ENCODE data around the gene PIEZO1. TPM values are rescaled to one million over a fixed set of nuclear protein-coding genes. Genes with fewer than 3 reads are reported as not detected.

PIEZO1 gene
- total and polyA plus RNA-seq, 2 donors from 2014 or later = 103 to 124 TPM

DNA sequence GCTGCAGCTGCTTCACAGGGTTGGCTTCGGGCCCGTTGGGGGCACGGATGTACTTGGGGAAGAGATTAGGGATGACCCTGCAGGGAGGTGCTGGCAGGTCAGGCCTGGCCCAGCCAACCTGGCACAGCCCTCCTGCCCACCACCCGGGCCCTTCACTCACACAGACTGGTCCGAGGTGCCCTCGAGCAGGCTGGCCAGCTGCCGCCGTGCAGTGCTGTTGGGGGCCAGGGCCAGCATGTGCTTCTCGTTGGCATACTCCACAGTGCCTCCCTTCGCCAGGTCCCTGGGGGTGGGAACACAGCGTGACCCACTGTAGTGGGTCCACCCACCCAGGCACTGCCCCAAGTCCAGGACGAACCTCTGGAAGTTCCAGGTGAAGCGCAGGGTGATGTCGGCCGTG is 68.8 kb downstream of the PIEZO1 start:
- Histone ChIP-seq H3K36me3 (ENCODE audit: control insufficient read depth in 2 of 3, insufficient read depth in 3 of 3, low read length in 3 of 3) (peaks cover 0 to 20% (median 10%) of the 10 kb centered on the region in 3 donors), H3K9me3 (ENCODE audit: control insufficient read depth in 2 of 3, insufficient read depth in 1 of 3, low read length in 3 of 3) (no peaks in the 10 kb centered on the region), H3K4me1 (ENCODE audit: control insufficient read depth in 2 of 3, insufficient read depth in 2 of 3, low read depth in 1 of 3, low read length in 3 of 3) (no peaks in the 10 kb centered on the region), H3K9ac (ENCODE audit: low read length in 3 of 3) (no peak overlapping the region), H3K27me3 (ENCODE audit: control insufficient read depth, insufficient read depth, low read length) (no peaks in the 10 kb centered on the region), H3K4me3 (ENCODE audit: low read length in 3 of 3) (no peak overlapping the region), H3K27ac (ENCODE audit: low read depth in 2 of 2, low read length in 2 of 2) (no peak overlapping the region)
- intact Hi-C loops (cut with DNase I) = no loop called here
- no peak for DNase-seq
- TF ChIP-seq, protein P1, sequence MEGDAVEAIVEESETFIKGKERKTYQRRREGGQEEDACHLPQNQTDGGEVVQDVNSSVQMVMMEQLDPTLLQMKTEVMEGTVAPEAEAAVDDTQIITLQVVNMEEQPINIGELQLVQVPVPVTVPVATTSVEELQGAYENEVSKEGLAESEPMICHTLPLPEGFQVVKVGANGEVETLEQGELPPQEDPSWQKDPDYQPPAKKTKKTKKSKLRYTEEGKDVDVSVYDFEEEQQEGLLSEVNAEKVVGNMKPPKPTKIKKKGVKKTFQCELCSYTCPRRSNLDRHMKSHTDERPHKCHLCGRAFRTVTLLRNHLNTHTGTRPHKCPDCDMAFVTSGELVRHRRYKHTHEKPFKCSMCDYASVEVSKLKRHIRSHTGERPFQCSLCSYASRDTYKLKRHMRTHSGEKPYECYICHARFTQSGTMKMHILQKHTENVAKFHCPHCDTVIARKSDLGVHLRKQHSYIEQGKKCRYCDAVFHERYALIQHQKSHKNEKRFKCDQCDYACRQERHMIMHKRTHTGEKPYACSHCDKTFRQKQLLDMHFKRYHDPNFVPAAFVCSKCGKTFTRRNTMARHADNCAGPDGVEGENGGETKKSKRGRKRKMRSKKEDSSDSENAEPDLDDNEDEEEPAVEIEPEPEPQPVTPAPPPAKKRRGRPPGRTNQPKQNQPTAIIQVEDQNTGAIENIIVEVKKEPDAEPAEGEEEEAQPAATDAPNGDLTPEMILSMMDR (IDR thresholded peaks at IDR 0.05; ENCODE audit: borderline replicate concordance, extremely low read depth, insufficient read depth) = no peak
- FAIRE-seq = no peak

- Histone ChIP-seq H3K27ac (ENCODE audit: low read depth in 2 of 2, low read length in 2 of 2) (no peak overlapping the region), H3K4me3 (ENCODE audit: low read length in 3 of 3) (no peak overlapping the region), H3K36me3 (ENCODE audit: control insufficient read depth in 2 of 3, insufficient read depth in 3 of 3, low read length in 3 of 3) (peaks cover 0 to 20% (median 10%) of the 10 kb centered on the region in 3 donors), H3K4me1 (ENCODE audit: control insufficient read depth in 2 of 3, insufficient read depth in 2 of 3, low read depth in 1 of 3, low read length in 3 of 3) (peaks cover 0 to 2% (median 0%) of the 10 kb centered on the region in 3 donors), H3K27me3 (ENCODE audit: control insufficient read depth, insufficient read depth, low read length) (no peaks in the 10 kb centered on the region), H3K9me3 (ENCODE audit: control insufficient read depth in 2 of 3, insufficient read depth in 1 of 3, low read length in 3 of 3) (no peaks in the 10 kb centered on the region), H3K9ac (ENCODE audit: low read length in 3 of 3) (no peak overlapping the region)
- DNase-seq (no peak), FAIRE-seq (no peak)
- intact Hi-C loops (cut with DNase I) = no loop called here
- TF ChIP-seq, protein P1 (IDR thresholded peaks at IDR 0.05; ENCODE audit: borderline replicate concordance, extremely low read depth, insufficient read depth) = no peak
These were observed 69.5 kb downstream of the PIEZO1 start for GRCh38 chr16:88715312-88716190.

- peaks cover 0 to 20% (median 10%) of the 10 kb centered on the region in 3 donors for H3K36me3 ChIP-seq (ENCODE audit: control insufficient read depth in 2 of 3, insufficient read depth in 3 of 3, low read length in 3 of 3)
- no peak overlapping the region for H3K9ac ChIP-seq (ENCODE audit: low read length in 3 of 3)
- FAIRE-seq = no peak
- TF ChIP-seq, protein P1 (IDR thresholded peaks at IDR 0.05; ENCODE audit: borderline replicate concordance, extremely low read depth, insufficient read depth) = no peak
- no peaks in the 10 kb centered on the region for H3K27me3 ChIP-seq (ENCODE audit: control insufficient read depth, insufficient read depth, low read length)
- no peak overlapping the region for H3K27ac ChIP-seq (ENCODE audit: low read depth in 2 of 2, low read length in 2 of 2)
- H3K4me1 ChIP-seq (ENCODE audit: control insufficient read depth in 2 of 3, insufficient read depth in 2 of 3, low read depth in 1 of 3, low read length in 3 of 3) = peaks cover 0 to 4% (median 0%) of the 10 kb centered on the region in 3 donors
- no peaks in the 10 kb centered on the region for H3K9me3 ChIP-seq (ENCODE audit: control insufficient read depth in 2 of 3, insufficient read depth in 1 of 3, low read length in 3 of 3)
- intact Hi-C loops (cut with DNase I) = no loop called here
- H3K4me3 ChIP-seq (ENCODE audit: low read length in 3 of 3) = no peak overlapping the region
- DNase-seq = no peak
These were observed 70.4 kb downstream of the PIEZO1 start for GRCh38 chr16:88714420-88715302.

Measured in kidney (tissue), 14 donors.